ENCODE data around the gene CYP2C19.

Gene CYP2C19

DNA sequence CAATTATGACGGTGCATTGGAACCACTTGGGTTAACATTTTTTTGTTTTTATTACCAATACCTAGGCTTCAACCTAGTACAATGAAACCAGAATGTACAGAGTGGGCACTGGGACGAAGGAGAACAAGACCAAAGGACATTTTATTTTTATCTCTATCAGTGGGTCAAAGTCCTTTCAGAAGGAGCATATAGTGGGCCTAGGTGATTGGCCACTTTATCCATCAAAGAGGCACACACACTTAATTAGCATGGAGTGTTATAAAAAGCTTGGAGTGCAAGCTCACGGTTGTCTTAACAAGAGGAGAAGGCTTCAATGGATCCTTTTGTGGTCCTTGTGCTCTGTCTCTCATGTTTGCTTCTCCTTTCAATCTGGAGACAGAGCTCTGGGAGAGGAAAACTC is at the start of gene CYP2C19:
Gene CYP2C19 (plus strand): TSS at position 289 of the 400 bp plus-strand sequence. CDS start 25 bp downstream, at position 314.
- Histone ChIP-seq H3K4me1 (no peaks in the 10 kb centered on the region), H3K27me3 (ENCODE audit: control insufficient read depth, insufficient read depth, low read length) (no peaks in the 10 kb centered on the region), H3K4me2 (ENCODE audit: low read length) (no peak within 1 kb of the TSS), H3K4me3 (ENCODE audit: low read depth, low read length) (no peak within 1 kb of the TSS), H3K9ac (no peak within 1 kb of the TSS), H3K27ac (no peak within 1 kb of the TSS), H3K79me2 (no peaks in the 10 kb centered on the region), H3K9me3 (ENCODE audit: control insufficient read depth, low read length) (no peaks in the 10 kb centered on the region), H2AFZ (no peak within 1 kb of the TSS), H3K36me3 (ENCODE audit: control insufficient read depth, insufficient read depth, low read length) (no peaks in the 10 kb centered on the region)
- TF ChIP-seq, protein P1, sequence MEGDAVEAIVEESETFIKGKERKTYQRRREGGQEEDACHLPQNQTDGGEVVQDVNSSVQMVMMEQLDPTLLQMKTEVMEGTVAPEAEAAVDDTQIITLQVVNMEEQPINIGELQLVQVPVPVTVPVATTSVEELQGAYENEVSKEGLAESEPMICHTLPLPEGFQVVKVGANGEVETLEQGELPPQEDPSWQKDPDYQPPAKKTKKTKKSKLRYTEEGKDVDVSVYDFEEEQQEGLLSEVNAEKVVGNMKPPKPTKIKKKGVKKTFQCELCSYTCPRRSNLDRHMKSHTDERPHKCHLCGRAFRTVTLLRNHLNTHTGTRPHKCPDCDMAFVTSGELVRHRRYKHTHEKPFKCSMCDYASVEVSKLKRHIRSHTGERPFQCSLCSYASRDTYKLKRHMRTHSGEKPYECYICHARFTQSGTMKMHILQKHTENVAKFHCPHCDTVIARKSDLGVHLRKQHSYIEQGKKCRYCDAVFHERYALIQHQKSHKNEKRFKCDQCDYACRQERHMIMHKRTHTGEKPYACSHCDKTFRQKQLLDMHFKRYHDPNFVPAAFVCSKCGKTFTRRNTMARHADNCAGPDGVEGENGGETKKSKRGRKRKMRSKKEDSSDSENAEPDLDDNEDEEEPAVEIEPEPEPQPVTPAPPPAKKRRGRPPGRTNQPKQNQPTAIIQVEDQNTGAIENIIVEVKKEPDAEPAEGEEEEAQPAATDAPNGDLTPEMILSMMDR (IDR thresholded peaks at IDR 0.05): no peak

DNA sequence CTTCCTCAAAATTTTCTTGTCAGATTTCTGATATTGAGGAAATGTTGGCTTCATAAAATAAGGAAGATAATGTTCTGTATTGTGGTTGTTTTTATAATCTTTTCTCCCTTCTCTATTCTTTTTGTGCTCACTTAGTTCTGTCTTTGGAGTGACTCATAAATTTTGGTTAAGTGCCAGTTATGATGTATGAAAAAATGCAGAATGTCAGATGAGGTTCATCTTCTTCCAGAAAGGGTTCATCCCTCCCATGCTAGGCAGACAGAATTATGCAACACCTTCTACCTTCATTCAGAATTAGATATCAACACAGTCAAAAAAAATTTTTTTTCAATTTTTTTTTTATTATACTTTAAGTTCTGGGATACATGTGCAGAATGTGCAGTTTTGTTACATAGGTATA is 36.6 kb upstream of the CYP2C19 start:
- Histone ChIP-seq H3K27ac (no peak overlapping the region), H3K4me3 (ENCODE audit: low read depth, low read length) (no peak overlapping the region), H3K4me1 (no peaks in the 10 kb centered on the region), H3K36me3 (ENCODE audit: control insufficient read depth, insufficient read depth, low read length) (no peaks in the 10 kb centered on the region), H2AFZ (no peak overlapping the region), H3K9me3 (ENCODE audit: control insufficient read depth, low read length) (no peaks in the 10 kb centered on the region), H3K9ac (no peak overlapping the region), H3K27me3 (ENCODE audit: control insufficient read depth, insufficient read depth, low read length) (no peaks in the 10 kb centered on the region), H3K4me2 (ENCODE audit: low read length) (no peak overlapping the region), H3K79me2 (no peaks in the 10 kb centered on the region)
- TF ChIP-seq, protein P1 (IDR thresholded peaks at IDR 0.05): no peak

DNA sequence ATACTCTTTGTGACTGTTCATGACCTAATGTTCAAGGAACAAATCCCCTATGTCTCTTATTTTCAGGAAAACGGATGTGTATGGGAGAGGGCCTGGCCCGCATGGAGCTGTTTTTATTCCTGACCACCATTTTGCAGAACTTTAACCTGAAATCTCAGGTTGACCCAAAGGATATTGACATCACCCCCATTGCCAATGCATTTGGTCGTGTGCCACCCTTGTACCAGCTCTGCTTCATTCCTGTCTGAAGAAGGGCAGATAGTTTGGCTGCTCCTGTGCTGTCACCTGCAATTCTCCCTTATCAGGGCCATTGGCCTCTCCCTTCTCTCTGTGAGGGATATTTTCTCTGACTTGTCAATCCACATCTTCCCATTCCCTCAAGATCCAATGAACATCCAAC is 27.3 kb upstream of the CYP2C19 start:
- H3K4me3 ChIP-seq (ENCODE audit: low read depth, low read length): no peak overlapping the region
- no peak overlapping the region for H3K4me2 ChIP-seq (ENCODE audit: low read length)
- no peaks in the 10 kb centered on the region for H3K79me2 ChIP-seq
- no peak overlapping the region for H2AFZ ChIP-seq
- TF ChIP-seq, protein P1 (IDR thresholded peaks at IDR 0.05): no peak
- no peaks in the 10 kb centered on the region for H3K9me3 ChIP-seq (ENCODE audit: control insufficient read depth, low read length)
- no peaks in the 10 kb centered on the region for H3K36me3 ChIP-seq (ENCODE audit: control insufficient read depth, insufficient read depth, low read length)
- no peaks in the 10 kb centered on the region for H3K4me1 ChIP-seq
- no peaks in the 10 kb centered on the region for H3K27me3 ChIP-seq (ENCODE audit: control insufficient read depth, insufficient read depth, low read length)
- H3K27ac ChIP-seq: no peak overlapping the region
- H3K9ac ChIP-seq: no peak overlapping the region

DNA sequence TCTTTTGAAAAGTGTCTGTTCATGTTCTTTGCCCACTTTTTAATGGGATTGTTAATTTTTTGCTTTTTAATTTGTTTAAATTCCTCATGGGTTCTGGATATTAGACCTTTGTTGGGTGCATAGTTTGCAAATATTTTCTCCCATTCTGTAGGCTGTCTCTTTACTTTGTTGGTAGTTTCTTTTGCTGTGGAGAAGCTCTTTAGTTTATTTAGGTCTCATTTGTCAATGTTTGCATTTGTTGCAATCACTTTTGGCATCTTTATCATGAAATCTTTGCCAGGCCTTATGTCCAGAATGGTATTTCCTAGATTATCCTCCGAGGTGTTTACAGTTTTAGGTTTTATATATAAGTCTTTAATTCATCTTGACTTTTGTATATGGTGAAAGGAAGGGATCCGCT is 23.9 kb upstream of the CYP2C19 start:
- H3K79me2 ChIP-seq: no peaks in the 10 kb centered on the region
- no peak overlapping the region for H2AFZ ChIP-seq
- H3K27ac ChIP-seq: no peak overlapping the region
- no peaks in the 10 kb centered on the region for H3K27me3 ChIP-seq (ENCODE audit: control insufficient read depth, insufficient read depth, low read length)
- TF ChIP-seq, protein P1 (IDR thresholded peaks at IDR 0.05): no peak
- no peaks in the 10 kb centered on the region for H3K9me3 ChIP-seq (ENCODE audit: control insufficient read depth, low read length)
- no peak overlapping the region for H3K9ac ChIP-seq
- H3K36me3 ChIP-seq (ENCODE audit: control insufficient read depth, insufficient read depth, low read length): no peaks in the 10 kb centered on the region
- no peak overlapping the region for H3K4me2 ChIP-seq (ENCODE audit: low read length)
- no peak overlapping the region for H3K4me3 ChIP-seq (ENCODE audit: low read depth, low read length)
- H3K4me1 ChIP-seq: no peaks in the 10 kb centered on the region

DNA sequence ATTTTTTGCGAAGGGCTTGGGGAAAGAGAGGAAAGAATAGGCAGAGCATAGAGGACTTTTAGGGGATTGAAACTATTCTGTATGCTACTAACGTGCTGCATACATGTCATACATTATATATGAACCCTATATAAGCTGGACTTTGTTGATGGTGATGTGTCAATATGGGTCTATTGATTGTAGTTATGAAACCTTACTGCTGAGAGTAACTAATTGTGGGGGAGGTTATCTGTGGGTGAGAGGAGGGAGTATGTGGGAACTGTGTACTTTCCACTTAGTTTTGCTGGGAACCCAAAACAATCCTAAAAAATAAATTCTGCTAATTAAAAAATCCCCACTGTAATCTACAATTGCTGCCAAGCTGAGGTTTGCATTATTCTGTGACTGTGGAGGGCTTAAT is 15.3 kb upstream of the CYP2C19 start:
- Histone ChIP-seq H3K36me3 (ENCODE audit: control insufficient read depth, insufficient read depth, low read length) (no peaks in the 10 kb centered on the region), H3K4me2 (ENCODE audit: low read length) (no peak overlapping the region), H3K4me3 (ENCODE audit: low read depth, low read length) (no peak overlapping the region), H3K9me3 (ENCODE audit: control insufficient read depth, low read length) (no peaks in the 10 kb centered on the region), H3K9ac (no peak overlapping the region), H3K79me2 (no peaks in the 10 kb centered on the region), H3K27me3 (ENCODE audit: control insufficient read depth, insufficient read depth, low read length) (no peaks in the 10 kb centered on the region), H3K4me1 (no peaks in the 10 kb centered on the region), H3K27ac (no peak overlapping the region), H2AFZ (no peak overlapping the region)
- TF ChIP-seq, protein P1 (IDR thresholded peaks at IDR 0.05): no peak
